ENCODE data around the gene LTN1. TPM values are rescaled to one million over a fixed set of nuclear protein-coding genes. Genes with fewer than 3 reads are reported as not detected.

Gene LTN1
- total RNA-seq, 1 donor from 2014 or later = 22.0 TPM

GRCh38 chr21:28904961-28905435 lies 87.7 kb downstream of the LTN1 start:
- DNase-seq (ENCODE audit: low spot score) = no peak
- H3K4me1 Mint-ChIP-seq (ENCODE audit: low read depth) = peaks cover 4% of the 10 kb centered on the region
- TF ChIP-seq CTCF (IDR thresholded peaks at IDR 0.05) = no peak
- no peak overlapping the region for H3K4me3 Mint-ChIP-seq (ENCODE audit: unreplicated experiment)
- no peaks in the 10 kb centered on the region for H3K27me3 Mint-ChIP-seq (ENCODE audit: low read depth)
- no peak overlapping the region for H3K27ac Mint-ChIP-seq (ENCODE audit: unreplicated experiment)
- H3K9me3 Mint-ChIP-seq (ENCODE audit: low read depth) = no peaks in the 10 kb centered on the region
- H3K36me3 Mint-ChIP-seq (ENCODE audit: low read depth) = no peaks in the 10 kb centered on the region

- no peak overlapping the region for H3K4me3 Mint-ChIP-seq (ENCODE audit: unreplicated experiment)
- DNase-seq (ENCODE audit: low spot score) = no peak
- H3K4me1 Mint-ChIP-seq (ENCODE audit: low read depth) = peaks cover 15% of the 10 kb centered on the region
- no peak overlapping the region for H3K27ac Mint-ChIP-seq (ENCODE audit: unreplicated experiment)
- TF ChIP-seq CTCF (IDR thresholded peaks at IDR 0.05) = no peak
- H3K36me3 Mint-ChIP-seq (ENCODE audit: low read depth) = no peaks in the 10 kb centered on the region
- H3K27me3 Mint-ChIP-seq (ENCODE audit: low read depth) = no peaks in the 10 kb centered on the region
- no peaks in the 10 kb centered on the region for H3K9me3 Mint-ChIP-seq (ENCODE audit: low read depth)
These were observed 89.2 kb downstream of the LTN1 start for GRCh38 chr21:28903448-28903847.

- no peak for TF ChIP-seq CTCF (IDR thresholded peaks at IDR 0.05)
- Mint-ChIP-seq H3K4me3 (ENCODE audit: unreplicated experiment) (no peak overlapping the region), H3K4me1 (ENCODE audit: low read depth) (peaks cover 28% of the 10 kb centered on the region), H3K9me3 (ENCODE audit: low read depth) (peaks cover 8% of the 10 kb centered on the region), H3K36me3 (ENCODE audit: low read depth) (peaks cover 5% of the 10 kb centered on the region), H3K27ac (ENCODE audit: unreplicated experiment) (no peak overlapping the region), H3K27me3 (ENCODE audit: low read depth) (peaks cover 2% of the 10 kb centered on the region)
- DNase-seq (ENCODE audit: low spot score) = no peak
These were observed 92.2 kb downstream of the LTN1 start for GRCh38 chr21:28900481-28900880.

GRCh38 chr21:28899744-28900143 lies 92.9 kb downstream of the LTN1 start:
- Mint-ChIP-seq H3K36me3 (ENCODE audit: low read depth) (peaks cover 5% of the 10 kb centered on the region), H3K27me3 (ENCODE audit: low read depth) (peaks cover 2% of the 10 kb centered on the region), H3K4me1 (ENCODE audit: low read depth) (peaks cover 28% of the 10 kb centered on the region), H3K9me3 (ENCODE audit: low read depth) (peaks cover 8% of the 10 kb centered on the region), H3K4me3 (ENCODE audit: unreplicated experiment) (no peak overlapping the region), H3K27ac (ENCODE audit: unreplicated experiment) (peak overlapping the region; percentile 32)
- no peak for TF ChIP-seq CTCF (IDR thresholded peaks at IDR 0.05)
- no peak for DNase-seq (ENCODE audit: low spot score)

GRCh38 chr21:28899220-28899619 lies 93.5 kb downstream of the LTN1 start:
- peaks cover 8% of the 10 kb centered on the region for H3K9me3 Mint-ChIP-seq (ENCODE audit: low read depth)
- H3K27ac Mint-ChIP-seq (ENCODE audit: unreplicated experiment) = peak overlapping the region; percentile 32
- no peak for DNase-seq (ENCODE audit: low spot score)
- peaks cover 5% of the 10 kb centered on the region for H3K36me3 Mint-ChIP-seq (ENCODE audit: low read depth)
- H3K4me3 Mint-ChIP-seq (ENCODE audit: unreplicated experiment) = no peak overlapping the region
- H3K27me3 Mint-ChIP-seq (ENCODE audit: low read depth) = peaks cover 2% of the 10 kb centered on the region
- no peak for TF ChIP-seq CTCF (IDR thresholded peaks at IDR 0.05)
- H3K4me1 Mint-ChIP-seq (ENCODE audit: low read depth) = peaks cover 28% of the 10 kb centered on the region
